Liver (tissue), 9 donors: ENCODE results near the gene UBR1. TPM values are rescaled to one million over a fixed set of nuclear protein-coding genes. Genes with fewer than 3 reads are reported as not detected.
A peak's percentile ranks its signal among the peaks of the same experiment; 100 is the strongest.

Experiments used
- DNase-seq: peaks from one replicate; pipeline ENCODE4 v3.0.0-alpha.2; 2017; ENCODE audit warnings: low spot score
- H3K27ac ChIP-seq, 2 donors: one replicate each; pipeline ENCODE4 v1.7.0; 2013; ENCODE audit warnings: inconsistent platforms in 2 of 2, low read length in 2 of 2, control low read depth in 1 of 2, low read depth in 1 of 2, mild to moderate bottlenecking in 1 of 2
- H3K27me3 ChIP-seq, 4 donors: one replicate each; pipeline versions ENCODE4 v1.6.1 to v1.7.0; 2013; ENCODE audit warnings: low read length in 3 of 4, inconsistent platforms in 1 of 4, mild to moderate bottlenecking in 1 of 4, moderate library complexity in 1 of 4; ENCODE audit not compliant: control insufficient read depth in 4 of 4, insufficient read depth in 4 of 4
- H3K36me3 ChIP-seq, 4 donors: one replicate each; pipeline versions ENCODE4 v1.6.1 to v1.7.0; 2013; ENCODE audit warnings: low read length in 3 of 4, mild to moderate bottlenecking in 3 of 4, low read depth in 1 of 4, moderate library complexity in 1 of 4; ENCODE audit not compliant: control insufficient read depth in 4 of 4, insufficient read depth in 3 of 4
- H3K4me1 ChIP-seq, 4 donors: one replicate each; pipeline versions ENCODE4 v1.6.1 to v1.7.0; 2013; ENCODE audit warnings: low read length in 3 of 4, mild to moderate bottlenecking in 3 of 4, moderate library complexity in 1 of 4; ENCODE audit not compliant: control insufficient read depth in 4 of 4, insufficient read depth in 4 of 4
- H3K4me3 ChIP-seq, 3 donors: one replicate each; pipeline versions ENCODE4 v1.6.1 to v1.7.0; 2013; ENCODE audit warnings: low read length in 3 of 3, control low read depth in 1 of 3, low read depth in 1 of 3, mild to moderate bottlenecking in 1 of 3
- H3K9ac ChIP-seq, 2 donors: one replicate each; pipeline ENCODE4 v1.7.0; 2013; ENCODE audit warnings: low read length in 2 of 2, mild to moderate bottlenecking in 2 of 2, moderate library complexity in 2 of 2, control low read depth in 1 of 2, low read depth in 1 of 2
- H3K9me3 ChIP-seq, 4 donors: one replicate each; pipeline versions ENCODE4 v1.6.1 to v1.7.0; 2013; ENCODE audit warnings: low read length in 3 of 4; ENCODE audit not compliant: control insufficient read depth in 4 of 4
- FOXA1 ChIP-seq: IDR thresholded peaks from 2 replicates; pipeline ENCODE4 v1.6.1; 2016; ENCODE audit warnings: antibody characterized with exemption
- MAX ChIP-seq: IDR thresholded peaks from 2 replicates; pipeline ENCODE4 v1.6.1; 2016; ENCODE audit warnings: antibody characterized with exemption
- RAD21 ChIP-seq, 2 donors: IDR thresholded peaks; 2 replicates each; pipeline ENCODE4 v1.6.1; 2016; ENCODE audit warnings: antibody characterized with exemption in 2 of 2, mild to moderate bottlenecking in 2 of 2
- REST ChIP-seq: IDR thresholded peaks from 2 replicates; pipeline ENCODE4 v1.6.1; 2016; ENCODE audit warnings: antibody characterized with exemption, mild to moderate bottlenecking
- WGBS: extraction: QIAGEN DNeasy Blood & Tissue Kit; methylation state at CpG from one replicate; pipeline ENCODE4 v1.1.7; 2013; 5-methylcytosine and 5-hydroxymethylcytosine counted together
- polyA plus RNA-seq, 2 donors: library from polyadenylated mRNA; stranded (reverse) in 1 of 2; unstranded in 1 of 2; fragments of 200-250 nt in 1 of 2; fragments of >200 nt in 1 of 2; fragmentation: Nextera tagmentation in 1 of 2; extraction: Ambion mirVana in 1 of 2; gene quantifications; one replicate each; pipeline versions ENCODE4 v1.2.1 to v1.2.3, GENCODE V29; 2013 to 2015
- total RNA-seq, 2 donors: library from RNA; depleted of rRNA; stranded (reverse); fragments of >200 nt; gene quantifications; one replicate each; pipeline ENCODE4 v1.2.3, GENCODE V29; 2014
- donor health status: healthy.
- donor health status: healthy.
- donor health status: healthy.
- donor health status: healthy.
- donor health status: healthy.

UBR1 gene
- total and polyA plus RNA-seq, 4 donors, result 3.7 to 25.3 (median 10.9) TPM

- Histone ChIP-seq H3K4me1 (peaks cover 0 to 19% (median 10%) of the 10 kb centered on the region in 4 donors), H3K4me3 (peak overlapping the region; percentile 74 to 98 (median 83)), H3K9ac (peak overlapping the region; percentile 64 to 77), H3K36me3 (no peaks in the 10 kb centered on the region), H3K27ac (peak overlapping the region; percentile 60 to 72), H3K27me3 (no peaks in the 10 kb centered on the region), H3K9me3 (no peaks in the 10 kb centered on the region)
- no peak for TF ChIP-seq FOXA1
- peak in 1 of 2 donors; percentile 5 for TF ChIP-seq RAD21 (IDR thresholded peaks at IDR 0.05)
- TF ChIP-seq REST, result peak; percentile 89
- 1% methylated on average over 40 of the region's 40 CpGs for WGBS
- peak; percentile 62 for DNase-seq
Observed at GRCh38 chr15:42919799-42920518, 185.9 kb downstream of the UBR1 start.

DNA sequence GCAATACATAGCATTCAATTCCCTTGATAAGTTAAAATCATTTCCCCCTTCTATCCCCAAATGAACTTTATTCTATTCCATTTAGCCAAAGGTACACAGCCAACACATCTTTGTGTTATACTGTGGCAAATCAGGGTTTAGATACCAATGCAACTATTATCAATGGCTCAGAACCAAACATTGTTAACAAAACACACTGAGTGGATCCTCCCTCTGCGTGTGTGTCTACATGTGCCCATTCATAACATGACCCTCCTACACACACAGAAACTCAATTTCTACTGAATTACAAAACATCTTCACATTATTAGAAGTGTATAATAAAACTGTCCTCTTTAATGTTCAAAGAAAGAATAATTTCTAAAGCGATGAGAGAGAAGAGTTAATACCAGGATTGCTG is 186.5 kb downstream of the UBR1 start:
- peak overlapping the region in 1 of 2 donors; percentile 72 for H3K27ac ChIP-seq
- H3K9ac ChIP-seq, result no peak overlapping the region

More for the DNA sequence above, 186.5 kb downstream of the UBR1 start:
- no peak for DNase-seq
- WGBS, result 47% methylated on average over 2 of the region's 2 CpGs
- H3K9me3 ChIP-seq, result no peaks in the 10 kb centered on the region
- no peaks in the 10 kb centered on the region for H3K36me3 ChIP-seq
- H3K4me1 ChIP-seq, result peaks cover 1 to 19% (median 10%) of the 10 kb centered on the region in 4 donors
- no peaks in the 10 kb centered on the region for H3K27me3 ChIP-seq
- no peak for TF ChIP-seq REST
- no peak for TF ChIP-seq MAX
- H3K4me3 ChIP-seq, result peak overlapping the region in 1 of 3 donors; percentile 98
